SK-MEL-5 (cell line): ENCODE measurements around the gene MAPK1. TPM values are rescaled to one million over a fixed set of nuclear protein-coding genes. Genes with fewer than 3 reads are reported as not detected.
A peak's percentile ranks its signal among the peaks of the same experiment; 100 is the strongest.
"Not testable (repeated sequence)": the region's sequence is repeated elsewhere in the genome, so short reads cannot be mapped to it uniquely, and the experiment has no call there.

Experiments used
- DNase-seq: peaks from one replicate; pipeline ENCODE4 v3.0.0-alpha.2; 2016; ENCODE audit warnings: low read depth, low spot score
- in situ Hi-C: cut with HindIII; loops from 2 replicates; pipeline ENCODE4 v1.10.0; 2016; ENCODE audit warnings: low sequenced_read_pairs, high pct_unique_total_duplicates, low pct_unique_long_range_greater_than_20kb
- total RNA-seq: library from RNA; depleted of rRNA; stranded (reverse); fragments of >200 nt; shearing (Covaris generic); gene quantifications from 2 replicates; pipeline ENCODE4 v1.2.3, GENCODE V29; 2014

MAPK1 gene
- total RNA-seq, 1 experiment from 2014 or later, result 84.3 TPM

DNA sequence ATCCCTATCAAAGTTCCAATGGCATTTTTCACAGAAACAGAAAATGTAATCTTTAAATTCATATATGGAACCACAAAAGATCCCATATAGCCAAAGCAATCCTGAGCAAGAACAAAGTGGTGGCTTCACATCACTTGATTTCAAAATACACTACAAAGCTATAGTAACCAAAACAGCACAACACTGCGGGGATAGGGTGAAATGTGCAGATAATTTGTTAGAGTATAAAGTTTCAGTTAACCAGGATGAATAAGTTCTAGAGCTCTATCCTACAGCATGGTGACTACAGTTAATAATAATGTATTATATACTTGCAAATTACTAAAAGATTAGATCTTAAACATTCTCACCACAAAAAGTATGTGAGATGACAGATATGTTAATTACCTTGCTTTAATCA, 55.5 kb downstream of the MAPK1 start:
- no peak for DNase-seq
- in situ Hi-C loops, result loop anchor here (25.0 kb wide), 1 partner anchor 125 kb away; no protein-coding TSS in a partner anchor

- DNase-seq, result no peak
- in situ Hi-C loops, result loop anchor here (25.0 kb wide), 1 partner anchor 129 kb away; no protein-coding TSS in a partner anchor
Observed at GRCh38 chr22:21807544-21808529, 59.6 kb downstream of the MAPK1 start.

DNA sequence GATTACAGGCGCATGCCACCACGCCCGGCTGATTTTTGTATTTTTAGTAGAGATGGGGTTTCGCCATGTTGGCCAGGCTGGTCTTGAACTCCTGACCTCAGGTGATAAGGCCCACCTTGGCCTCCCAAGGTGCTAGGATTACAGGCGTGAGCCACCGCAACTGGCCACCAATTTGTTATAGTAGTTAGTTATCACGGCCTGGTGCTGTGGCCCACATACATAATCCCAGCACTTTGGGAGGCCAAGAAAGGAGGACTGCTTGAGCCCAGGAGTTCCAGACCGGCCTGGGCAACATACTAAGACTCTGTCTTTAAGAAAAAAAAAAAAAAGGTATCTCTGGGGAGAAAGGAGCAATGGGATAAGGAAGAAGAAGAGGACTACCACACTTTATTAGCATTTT, 62.1 kb downstream of the MAPK1 start:
- not testable (repeated sequence) for DNase-seq
- in situ Hi-C loops, result loop anchor here (25.0 kb wide), 1 partner anchor 132 kb away; no protein-coding TSS in a partner anchor

DNA sequence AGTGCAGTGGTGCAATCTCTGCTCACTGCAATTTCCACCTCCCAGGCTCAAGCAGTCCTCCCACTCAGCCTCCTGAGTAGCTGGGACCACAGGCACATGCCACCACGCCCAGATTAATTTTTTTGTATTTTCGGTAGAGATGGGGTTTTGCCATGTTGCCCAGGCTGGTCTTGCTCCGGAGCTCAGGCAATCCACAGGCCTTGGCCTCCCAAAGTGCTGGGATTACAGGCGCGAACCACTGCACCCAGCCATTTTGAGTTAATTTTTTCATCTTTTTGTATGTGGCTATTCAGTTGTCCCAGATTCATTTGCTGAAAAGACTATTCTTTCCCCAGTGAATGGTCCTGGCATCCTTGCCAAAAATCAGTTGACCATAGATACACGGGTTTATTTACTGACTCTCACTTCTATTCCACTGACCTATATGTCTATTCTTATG, 63.6 kb downstream of the MAPK1 start:
- in situ Hi-C loops, result loop anchor here (25.0 kb wide), 1 partner anchor 133 kb away; no protein-coding TSS in a partner anchor
- no peak for DNase-seq

DNA sequence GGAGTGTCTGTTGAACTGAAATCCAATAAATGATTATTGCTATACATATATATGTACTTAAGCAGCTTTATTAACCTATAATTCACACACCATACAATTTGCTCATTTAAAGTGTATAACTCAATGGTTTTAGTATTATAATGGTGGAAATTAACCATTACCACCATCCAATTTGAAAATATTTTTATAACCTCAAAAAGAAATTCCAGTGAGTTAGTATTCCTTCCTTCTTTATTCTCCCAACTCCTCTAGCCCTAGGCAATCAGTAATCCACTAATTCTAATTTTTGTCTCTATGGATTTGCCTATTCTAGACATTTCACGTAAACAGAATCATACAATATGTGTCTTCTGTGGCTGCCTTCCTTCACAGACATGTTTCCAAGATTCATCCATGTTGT, 64.8 kb downstream of the MAPK1 start:
- in situ Hi-C loops, result loop anchor here (25.0 kb wide), 1 partner anchor 135 kb away; no protein-coding TSS in a partner anchor
- no peak for DNase-seq

DNA sequence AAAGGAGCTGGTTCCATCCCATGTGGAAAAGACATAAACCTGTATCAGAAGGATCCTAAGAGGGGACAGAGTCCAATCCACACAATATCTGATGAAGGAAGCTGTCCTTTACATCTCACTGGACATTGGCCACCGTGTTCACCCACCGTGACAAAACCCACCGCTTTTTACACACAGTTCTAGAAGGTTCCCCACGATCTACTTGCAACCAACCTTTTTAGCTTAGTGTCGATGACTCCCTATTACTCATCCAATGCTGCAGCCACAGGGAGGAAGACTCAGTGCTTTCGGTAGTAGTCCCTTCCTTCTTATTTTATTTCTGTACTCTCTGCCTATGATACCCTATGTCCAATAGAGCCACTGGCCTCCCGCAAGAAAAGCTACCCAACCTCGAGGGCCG, 65.4 kb downstream of the MAPK1 start:
- DNase-seq, result no peak
- in situ Hi-C loops, result loop anchor here (25.0 kb wide), 1 partner anchor 135 kb away; no protein-coding TSS in a partner anchor

- in situ Hi-C loops, result loop anchor here (25.0 kb wide), 1 partner anchor 136 kb away; no protein-coding TSS in a partner anchor
Observed at GRCh38 chr22:21801304-21801644, 66.2 kb downstream of the MAPK1 start.

GRCh38 chr22:21800552-21801303, 66.7 kb downstream of the MAPK1 start:
- in situ Hi-C loops, result loop anchor here (25.0 kb wide), 1 partner anchor 137 kb away; no protein-coding TSS in a partner anchor
- no peak for DNase-seq

More at GRCh38 chr22:21801304-21801644, 66.2 kb downstream of the MAPK1 start:
- DNase-seq, result not testable (repeated sequence)

- in situ Hi-C loops, result no loop called here
- no peak for DNase-seq
Observed at GRCh38 chr22:21797444-21798221, 69.8 kb downstream of the MAPK1 start.

- in situ Hi-C loops, result no loop called here
- DNase-seq, result peak; percentile 57
Observed at GRCh38 chr22:21796863-21797262, 70.6 kb downstream of the MAPK1 start.

- in situ Hi-C loops, result no loop called here
- no peak for DNase-seq
Observed at GRCh38 chr22:21796231-21796630, 71.2 kb downstream of the MAPK1 start.

- in situ Hi-C loops, result not testable (repeated sequence)
Observed at GRCh38 chr22:21793716-21794115, 73.7 kb downstream of the MAPK1 start.

DNA sequence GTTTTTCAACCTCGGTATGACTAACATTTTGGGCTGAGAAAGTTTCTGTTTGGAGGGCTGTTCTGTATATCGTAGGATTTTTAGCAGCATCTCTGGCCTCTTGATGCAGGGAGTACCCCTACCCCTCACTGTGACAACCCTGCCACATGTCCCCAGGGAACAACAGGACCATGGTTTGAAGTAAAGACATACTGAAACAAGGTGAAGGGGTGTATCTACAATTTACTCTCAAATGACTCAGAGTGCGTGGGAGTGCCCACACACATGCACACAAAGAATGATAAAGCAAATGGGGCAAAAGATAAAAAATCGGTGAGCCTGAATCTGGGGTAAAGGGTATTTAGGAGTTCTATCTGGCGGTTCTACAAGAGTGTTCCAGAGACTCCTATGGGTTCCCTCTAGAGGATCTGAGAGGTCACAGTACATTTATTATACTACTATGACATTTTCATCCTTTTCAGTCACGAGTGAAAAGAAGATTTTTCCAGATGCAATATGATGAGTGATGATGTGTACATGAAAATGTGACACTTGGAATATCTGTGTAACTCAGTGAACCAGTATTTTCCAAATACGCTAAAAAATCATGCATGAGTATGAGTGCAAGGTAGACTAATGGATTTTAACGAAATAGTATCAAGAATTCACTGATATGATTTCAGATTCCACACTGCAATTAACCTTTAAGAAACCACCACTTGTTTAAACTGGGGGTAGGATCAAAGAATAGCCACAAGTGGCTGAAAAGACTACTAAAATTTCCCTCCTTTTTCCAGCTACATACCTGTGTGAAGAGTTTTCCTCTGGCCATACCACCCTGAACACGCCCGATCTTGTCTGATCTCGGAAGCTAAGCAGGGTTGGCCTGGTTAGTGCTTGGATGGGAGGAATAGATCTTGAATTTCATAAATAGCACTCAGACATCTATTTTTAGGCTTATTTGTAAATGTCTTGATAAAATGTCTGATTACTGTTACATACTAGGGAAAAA, 75.5 kb downstream of the MAPK1 start:
- in situ Hi-C loops, result no loop called here
- DNase-seq, result no peak

More at GRCh38 chr22:21793716-21794115, 73.7 kb downstream of the MAPK1 start:
- DNase-seq, result not testable (repeated sequence)

DNA sequence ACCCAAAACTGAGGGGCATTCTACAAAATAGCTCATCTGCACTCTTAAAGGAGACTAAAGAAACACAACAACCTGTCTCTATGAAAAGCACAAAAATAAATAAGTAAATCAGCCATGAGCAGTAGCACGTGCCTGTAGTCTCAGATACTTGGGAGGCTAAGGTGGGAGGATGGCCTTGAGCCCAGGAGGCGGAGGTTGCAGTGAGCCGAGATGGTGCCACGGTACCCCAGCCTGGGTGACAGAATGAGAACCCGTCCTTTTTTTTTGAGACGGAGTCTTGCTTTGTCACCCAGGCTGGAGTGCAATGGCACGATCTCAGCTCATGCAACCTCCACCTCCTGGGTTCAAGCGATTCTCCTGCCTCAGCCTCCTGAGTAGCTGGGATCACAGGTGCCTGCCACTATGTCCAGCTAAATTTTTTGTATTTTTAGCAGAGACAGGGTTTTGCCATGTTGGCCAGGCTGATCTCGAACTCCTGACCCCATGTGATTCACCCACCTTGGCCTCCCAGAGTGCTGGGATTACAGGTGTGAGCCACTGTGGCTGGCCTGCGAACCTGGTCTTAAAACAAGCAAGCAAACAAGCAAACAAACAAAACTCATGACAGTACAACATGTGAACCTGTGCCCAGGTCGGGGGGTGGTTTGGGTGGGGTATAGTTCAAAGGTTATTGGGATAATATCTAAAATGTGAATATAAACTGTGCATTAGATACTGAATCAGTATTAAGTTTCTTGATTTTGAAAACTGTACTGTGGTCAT, 76.4 kb downstream of the MAPK1 start:
- DNase-seq, in situ Hi-C loops: not testable (repeated sequence)

DNA sequence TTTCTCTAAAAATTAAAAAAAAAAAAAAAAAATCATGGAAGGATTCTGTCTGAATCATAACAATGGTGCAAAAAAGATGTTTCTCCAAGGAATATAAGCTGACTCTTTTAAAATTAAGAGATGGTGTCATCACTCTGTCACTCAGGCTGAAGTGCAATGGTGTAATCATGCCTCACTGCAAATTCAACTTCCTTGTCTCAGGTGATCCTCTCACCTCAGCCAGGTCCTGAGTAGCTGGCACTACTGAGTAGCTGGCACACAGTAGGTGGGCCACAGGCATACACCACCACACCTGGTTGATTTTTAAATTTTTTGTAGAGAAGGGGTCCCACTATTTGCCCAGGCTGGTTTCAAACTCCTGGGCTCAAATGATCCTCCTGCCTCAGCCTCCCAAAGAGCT, 77.1 kb downstream of the MAPK1 start:
- in situ Hi-C loops, result no loop called here
- no peak for DNase-seq
